Measurements from ENCODE around the gene HSD11B1.
A peak's percentile ranks its signal among the peaks of the same experiment; 100 is the strongest.
"Not testable (repeated sequence)": the region's sequence is repeated elsewhere in the genome, so short reads cannot be mapped to it uniquely, and the experiment has no call there.

Gene HSD11B1

DNA sequence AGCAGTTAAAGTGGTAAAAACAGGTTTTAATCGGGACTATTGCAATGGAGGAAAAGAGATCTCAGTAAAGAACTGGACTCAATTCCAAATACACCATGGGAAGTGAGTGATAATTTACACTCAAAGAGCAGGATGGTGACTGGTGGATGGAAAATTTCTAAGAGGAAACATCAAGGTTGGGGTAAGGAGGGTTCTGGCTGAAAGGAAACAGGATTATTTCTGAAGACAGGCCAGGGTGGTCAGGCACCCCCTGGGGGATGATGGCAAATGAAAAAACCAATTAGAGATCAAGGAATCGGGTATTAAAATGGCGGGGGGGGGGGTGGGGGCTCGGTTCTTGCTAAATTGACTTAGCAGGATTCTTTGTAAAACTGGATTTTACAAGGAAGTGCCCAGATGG is 12.3 kb upstream of the HSD11B1 start:
- DNase-seq = no peak

DNA sequence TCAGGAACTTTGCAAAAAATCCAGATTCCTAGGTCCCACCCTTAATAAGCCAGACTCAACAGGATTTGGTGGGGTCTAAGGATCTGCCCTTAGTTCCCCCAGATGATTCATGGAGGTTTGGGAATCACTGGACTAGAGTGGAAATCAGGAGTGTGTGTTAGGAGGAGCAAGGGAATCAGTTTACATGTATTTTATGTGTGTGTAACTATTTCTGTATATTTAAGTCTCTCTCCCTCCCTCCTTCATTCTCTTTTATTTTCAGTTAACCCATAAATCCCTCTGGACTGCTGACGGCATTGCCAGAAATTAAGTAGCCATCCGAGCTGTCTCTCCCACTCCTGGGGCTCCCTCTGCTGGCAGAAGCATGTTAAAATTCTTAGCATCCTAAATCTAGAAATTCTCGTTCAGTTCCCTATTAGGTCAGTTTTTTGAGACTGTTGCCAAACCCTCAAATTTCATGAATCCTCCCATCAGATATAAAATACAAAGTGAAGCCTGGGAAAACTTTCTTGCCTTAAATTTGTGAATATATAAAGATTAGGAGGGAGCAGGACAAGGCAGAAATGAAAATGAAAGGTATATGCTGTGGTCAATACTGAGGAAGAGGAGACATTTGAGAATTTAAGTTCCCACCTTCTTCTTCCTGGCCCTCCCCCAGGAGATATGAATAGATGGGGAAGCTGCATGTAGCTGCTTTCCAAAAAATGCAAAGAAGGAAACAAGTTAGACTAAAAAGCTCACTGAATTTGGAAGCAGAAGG is 11.7 kb upstream of the HSD11B1 start:
- peak; percentile 70 to 79 for DNase-seq

DNA sequence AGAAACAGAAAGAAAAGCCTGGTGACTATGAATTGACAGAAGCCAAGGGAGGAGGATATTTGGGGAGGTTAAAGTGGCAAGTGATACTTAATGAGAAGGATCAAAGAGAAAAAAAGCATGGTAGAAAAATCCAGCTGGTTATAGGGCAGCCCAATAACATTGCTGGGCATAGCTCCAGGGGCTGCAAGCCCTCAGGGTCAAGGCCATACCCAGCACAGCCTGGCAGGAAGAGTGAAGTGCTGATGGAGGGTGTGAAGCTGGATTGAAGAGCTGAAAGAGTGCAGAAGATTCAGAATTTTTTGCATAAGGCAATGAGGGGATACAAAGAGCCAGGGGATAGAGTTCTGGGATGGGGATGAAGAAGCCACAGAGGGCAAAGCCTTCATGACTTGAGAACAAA is 8.0 kb upstream of the HSD11B1 start:
- DNase-seq = no peak

DNA sequence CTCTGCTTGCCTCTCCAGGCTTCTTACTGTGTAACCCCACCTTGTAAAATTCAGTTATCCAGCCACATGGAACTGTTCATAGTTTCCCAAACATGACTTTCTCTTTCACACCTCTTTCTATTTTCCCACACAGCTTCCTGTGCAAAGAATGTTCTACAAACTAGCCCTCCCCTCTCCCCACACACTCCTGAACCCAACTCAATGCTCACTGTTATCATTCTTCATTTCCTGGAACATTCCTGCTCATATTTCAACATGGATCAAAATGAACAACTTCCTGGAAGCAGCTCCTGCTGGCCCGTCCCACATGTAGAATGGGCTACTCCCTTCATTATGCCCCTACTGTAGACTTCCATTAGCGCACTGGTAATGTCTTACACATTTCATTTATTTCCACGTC is 7.5 kb upstream of the HSD11B1 start:
- no peak for DNase-seq

DNA sequence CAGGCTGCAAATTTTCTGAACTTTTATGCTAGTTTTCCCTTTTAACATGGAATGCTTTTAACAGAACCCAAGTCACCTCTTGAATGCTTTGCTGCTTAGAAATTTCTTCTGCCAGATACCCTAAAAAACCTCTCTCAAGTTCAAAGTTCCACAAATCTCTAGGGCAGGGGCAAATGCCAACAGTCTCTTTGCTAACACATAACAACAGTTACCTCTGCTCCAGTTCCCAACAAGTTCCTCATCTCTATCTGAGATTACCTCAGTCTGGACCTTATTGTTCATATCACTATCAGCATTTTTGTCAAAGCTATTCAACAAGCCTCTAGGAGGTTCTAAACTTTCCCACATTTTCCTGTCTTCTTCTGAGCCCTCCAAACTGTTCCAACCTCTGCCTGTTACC is 4.0 kb upstream of the HSD11B1 start:
- DNase-seq = not testable (repeated sequence)

DNA sequence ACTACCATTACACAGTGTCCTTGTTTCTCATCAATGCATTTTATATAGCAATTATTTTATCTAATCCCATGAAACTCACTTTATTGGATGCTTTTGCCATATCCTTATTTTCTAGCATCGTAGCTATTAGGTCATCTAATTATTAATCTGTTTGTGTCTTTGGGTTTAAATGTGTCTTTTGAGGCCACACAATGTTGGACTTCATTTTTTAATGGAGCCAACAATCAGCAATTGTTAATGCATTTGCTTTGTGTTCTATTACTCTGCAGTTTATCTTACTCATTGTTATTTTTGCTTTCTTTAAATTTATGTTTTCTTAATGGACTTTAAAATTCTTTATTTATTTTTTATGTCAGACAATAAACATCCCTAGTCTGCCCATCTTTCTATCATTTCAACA is 1.8 kb upstream of the HSD11B1 start:
- no peak for DNase-seq

DNA sequence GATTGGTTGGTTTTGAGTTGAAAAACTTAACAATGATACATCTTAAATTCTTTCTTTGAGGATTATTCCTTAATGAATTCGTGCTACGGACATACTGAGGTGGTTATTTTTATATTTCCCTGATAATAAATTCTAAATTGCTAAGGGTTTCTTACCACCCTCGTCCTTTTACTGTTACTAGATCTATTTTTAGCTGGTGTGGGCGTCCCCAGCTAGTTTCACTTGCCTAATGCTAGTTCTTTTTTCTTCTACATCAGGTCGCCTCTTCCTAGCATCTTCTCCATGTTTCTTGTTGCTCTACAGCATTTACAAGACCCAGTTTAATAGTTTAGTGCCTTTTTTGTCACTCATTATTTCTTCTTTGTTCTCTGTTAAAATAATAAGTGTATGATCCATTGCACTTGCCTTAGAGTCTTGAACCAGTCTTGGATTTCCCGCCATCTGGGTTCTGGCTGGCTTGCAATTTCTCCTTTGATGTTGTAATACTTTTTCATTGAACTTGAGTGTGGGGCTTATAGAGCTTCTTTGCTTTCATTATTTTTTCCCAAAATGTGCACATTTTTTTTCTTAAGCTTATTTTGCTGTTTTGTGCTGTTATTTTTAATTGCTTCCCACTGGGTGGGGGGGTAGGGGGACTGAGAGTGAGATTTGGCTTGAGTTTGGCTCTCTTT is 677 bp upstream of the HSD11B1 start:
- no peak for DNase-seq

DNA sequence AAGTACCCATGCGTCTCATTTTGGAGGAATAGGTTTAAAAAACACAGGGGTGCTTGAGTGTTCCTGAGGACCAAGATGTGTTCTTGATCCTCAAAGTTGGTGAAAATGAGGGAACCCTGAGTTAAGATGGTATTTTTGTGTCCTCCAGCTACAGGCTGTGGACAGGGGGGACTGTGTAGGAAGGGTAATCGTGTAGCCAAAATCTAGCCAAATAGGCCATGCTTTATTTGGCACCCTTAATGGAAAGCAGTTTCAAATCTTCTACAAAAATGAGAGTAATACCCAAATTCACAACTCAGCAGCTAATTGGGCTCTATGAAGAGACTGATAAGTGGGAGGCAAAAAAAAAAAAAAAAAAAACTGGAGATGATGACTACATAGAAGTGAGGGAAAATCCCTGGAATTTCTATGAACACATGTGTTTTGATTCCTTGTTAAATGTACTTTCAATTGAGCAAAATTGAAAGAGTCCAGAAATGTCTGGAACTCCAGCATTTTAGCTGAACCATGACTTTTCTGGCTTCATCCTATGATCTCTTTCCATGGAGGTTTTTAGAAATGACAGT is 470 bp downstream of the HSD11B1 start:
- no peak for DNase-seq

DNA sequence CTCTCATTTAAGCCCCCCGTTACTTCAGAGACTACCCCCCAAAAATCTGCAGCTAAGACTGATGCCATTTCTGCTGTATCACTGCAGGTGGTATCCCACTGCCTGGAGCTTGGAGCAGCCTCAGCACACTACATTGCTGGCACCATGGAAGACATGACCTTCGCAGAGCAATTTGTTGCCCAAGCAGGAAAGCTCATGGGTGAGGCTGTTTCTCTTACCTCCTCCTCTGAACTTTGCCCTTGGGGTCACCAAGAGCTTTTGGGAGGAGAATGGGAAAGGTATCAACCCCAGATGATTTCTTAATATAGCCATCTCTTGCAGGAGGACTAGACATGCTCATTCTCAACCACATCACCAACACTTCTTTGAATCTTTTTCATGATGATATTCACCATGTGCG is 2.0 kb downstream of the HSD11B1 start:
- DNase-seq = no peak

DNA sequence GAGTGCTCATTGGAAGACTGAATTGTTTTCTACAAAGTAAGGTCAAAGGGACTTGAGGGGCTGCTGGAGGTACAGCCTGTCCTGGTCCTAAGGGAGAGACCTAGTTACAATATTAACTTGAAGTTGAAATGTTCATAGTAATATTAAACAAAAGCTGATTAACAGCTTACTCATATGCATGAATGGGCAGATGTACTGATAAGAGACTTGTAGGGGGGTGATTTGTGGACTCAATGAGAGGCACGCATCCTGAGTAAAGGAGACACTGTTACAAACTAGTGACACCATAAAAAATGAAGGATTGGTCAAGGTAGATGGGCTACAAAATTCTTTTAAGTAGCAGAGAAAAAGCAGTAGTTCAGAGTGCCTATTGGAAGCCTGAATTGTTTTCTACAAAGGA is 2.7 kb downstream of the HSD11B1 start:
- DNase-seq = no peak

DNA sequence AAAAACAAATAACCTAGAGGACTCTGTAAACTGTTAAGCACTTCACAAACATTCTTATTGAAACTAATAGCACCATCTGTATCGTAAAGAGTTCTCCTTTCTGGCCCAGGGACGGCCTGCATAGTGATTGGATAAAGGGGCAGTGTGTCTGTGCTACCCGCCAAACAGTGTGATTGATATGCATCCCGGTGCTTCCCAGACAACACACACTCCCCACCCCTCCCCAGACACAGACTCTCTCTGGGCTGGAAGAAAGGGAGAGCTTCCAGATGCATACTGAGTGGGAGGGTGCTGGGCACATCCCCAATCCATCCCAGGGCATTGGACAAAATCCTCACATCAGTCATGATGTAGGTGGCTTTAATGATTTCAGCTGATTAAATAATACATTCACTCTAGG is 3.7 kb downstream of the HSD11B1 start:
- no peak for DNase-seq

DNA sequence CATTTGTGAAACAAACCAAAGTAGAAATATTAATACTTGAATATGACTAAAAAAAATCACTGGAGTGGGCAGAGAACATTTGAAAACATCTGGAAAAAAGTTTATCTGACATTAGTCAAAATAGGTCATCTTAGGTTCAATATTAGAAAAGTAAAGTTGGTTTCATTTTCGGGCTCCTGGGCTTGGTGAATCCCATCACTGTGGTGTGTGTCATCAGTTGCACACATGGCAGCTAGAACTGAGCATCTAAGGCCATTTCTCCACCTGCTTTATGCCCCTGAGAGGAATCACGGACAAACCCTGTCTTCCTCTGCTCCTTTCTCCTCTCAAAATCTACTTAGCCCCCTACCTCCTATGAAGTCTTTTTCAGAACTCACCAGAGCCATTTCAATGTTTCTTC is 5.4 kb downstream of the HSD11B1 start:
- no peak for DNase-seq

DNA sequence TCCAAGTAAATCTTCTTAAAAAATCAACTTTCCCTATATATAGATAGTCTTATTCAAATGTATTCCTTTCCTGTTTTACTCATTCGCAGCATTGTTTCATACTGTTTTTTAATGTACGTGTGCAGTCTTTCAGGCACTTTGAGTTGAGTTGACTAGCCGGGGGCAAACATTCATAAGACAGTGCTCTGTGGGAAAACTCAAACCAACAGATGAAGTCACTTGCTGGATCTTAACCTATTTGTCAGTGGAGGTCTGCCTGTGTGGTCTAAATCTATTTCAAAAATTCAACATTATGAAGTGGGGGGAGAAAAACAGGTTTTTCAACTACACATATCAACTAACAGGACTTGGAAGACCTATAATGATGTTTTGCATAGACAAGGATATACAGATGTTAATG is 6.2 kb downstream of the HSD11B1 start:
- DNase-seq = no peak

DNA sequence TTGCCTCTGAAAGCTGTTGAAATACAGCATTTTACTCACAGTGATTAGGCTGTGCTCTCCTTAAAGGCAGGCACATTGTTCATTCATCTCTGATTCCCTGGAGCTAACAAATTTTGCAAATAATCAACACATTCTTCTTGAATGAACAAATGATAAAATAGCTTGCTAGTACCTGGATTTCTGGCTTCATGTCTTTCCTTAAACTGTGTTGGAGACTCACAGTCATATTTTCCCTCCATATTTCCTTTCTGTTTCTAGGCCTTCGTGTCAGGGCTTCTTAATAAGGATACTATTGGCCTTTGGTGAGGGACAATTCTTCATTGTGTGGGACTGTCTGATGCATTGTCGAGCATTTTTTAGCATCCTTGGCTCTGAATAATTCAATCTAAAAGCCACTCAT is 9.7 kb downstream of the HSD11B1 start:
- DNase-seq = no peak

DNA sequence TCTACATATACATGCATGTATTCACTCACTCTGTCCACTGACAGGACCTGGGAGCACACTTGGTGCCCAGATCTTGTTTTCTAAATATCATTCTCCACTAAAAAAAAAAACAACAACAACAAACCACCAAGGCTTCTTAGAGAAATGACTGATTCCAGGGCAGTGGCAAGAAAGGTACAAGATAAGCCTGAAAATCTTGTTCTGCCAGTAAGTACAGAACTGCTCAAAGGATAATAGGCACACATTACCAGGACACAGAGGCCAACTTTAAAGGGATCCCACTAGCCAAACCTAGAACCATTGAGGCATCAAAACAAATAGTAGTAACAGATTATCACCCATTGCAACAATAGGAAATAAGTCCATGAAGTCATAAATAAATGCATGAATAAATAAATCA is 10.7 kb downstream of the HSD11B1 start:
- no peak for DNase-seq

DNA sequence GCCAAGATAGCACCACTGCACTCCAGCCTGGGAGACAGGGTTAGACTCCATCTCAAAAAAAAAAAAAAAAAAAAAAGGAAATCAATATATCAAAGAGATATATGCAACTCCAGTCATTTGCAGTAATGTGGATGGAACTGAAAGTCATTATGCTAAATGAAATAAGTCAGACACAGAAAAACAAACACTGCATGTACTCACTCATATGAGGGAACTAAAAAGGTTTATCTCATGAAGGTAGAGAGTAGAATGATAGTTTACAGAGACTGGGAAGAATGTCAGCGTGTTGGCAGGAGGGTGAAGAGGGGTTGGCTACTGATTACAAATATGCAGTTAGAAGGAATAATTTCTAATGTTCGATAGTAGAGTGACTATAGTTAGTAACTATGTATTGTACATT is 13.2 kb downstream of the HSD11B1 start:
- no peak for DNase-seq

DNA sequence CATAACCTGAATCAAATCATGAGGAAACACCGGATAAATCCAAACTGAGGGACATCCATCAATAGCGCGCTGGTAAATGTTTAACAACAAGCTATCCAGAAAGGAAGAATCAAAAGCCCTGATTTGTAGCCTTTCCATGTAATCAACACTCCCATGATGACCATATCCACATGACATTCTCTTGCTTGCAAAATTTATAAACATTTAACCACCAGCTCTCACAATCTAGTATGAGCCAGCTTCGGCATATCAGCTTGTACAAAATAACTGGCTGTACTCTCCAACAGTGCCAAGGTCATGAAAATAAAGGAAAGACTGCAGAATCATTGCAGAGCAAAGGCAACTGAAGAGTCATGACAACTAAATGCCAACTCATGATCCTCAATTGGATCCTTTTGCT is 15.7 kb downstream of the HSD11B1 start:
- no peak for DNase-seq

DNA sequence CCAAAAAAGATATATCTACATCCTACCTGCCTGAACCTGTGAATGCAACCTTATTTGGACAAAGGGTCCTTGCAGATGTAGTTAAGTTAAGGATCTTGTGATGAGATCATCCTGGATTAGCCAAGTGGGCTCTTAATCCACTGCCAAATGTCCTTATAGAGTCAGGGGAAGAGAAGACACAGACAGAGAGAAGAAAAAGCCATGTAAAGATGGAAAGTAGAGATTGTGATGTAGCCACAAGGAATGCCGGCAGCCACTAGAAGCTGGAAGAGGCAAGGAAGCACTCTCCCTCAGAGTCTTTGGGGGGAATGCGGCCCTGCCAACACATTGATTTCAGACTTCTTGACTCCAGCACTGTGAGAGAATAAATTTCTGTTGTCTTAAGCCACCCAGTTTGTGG is 16.2 kb downstream of the HSD11B1 start:
- no peak for DNase-seq

DNA sequence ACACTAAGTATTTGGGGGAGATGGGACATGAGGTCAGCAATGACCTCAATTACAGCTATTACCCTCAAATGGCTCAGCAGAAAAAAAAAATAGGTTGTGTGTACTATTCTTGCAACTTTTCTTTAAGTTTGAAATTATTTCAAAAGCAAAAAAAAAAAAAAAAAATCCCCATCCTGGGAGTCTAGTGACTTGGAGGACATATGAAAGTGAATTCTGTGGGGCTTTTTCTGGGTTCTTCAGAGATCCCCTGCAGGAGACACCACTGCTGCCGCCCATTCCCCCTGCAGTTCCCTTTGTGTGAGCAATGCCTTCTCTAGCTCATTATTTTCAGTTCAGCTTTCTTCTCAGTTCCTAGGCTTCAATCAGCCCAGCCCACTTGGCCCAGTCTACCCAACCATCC is 16.7 kb downstream of the HSD11B1 start:
- DNase-seq = no peak

DNA sequence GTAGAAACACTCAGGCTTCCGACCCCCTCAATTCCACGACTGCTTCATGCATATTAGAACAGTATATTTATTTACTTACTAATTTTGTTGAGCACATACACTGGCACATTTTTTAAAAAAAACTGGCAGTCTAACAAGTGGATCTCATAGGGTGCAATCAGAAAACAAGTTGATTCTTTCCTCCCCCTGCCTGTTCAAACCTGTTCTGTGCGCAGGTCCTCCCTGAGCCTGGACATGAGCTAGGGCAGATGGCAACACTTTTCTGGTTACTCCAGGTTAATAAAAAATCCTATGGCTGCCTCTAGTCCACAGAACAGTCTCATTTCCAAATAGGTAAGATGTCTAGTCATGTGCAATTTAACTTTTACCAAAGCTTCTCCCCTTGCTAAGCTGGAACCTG is 18.6 kb downstream of the HSD11B1 start:
- DNase-seq = no peak

DNA sequence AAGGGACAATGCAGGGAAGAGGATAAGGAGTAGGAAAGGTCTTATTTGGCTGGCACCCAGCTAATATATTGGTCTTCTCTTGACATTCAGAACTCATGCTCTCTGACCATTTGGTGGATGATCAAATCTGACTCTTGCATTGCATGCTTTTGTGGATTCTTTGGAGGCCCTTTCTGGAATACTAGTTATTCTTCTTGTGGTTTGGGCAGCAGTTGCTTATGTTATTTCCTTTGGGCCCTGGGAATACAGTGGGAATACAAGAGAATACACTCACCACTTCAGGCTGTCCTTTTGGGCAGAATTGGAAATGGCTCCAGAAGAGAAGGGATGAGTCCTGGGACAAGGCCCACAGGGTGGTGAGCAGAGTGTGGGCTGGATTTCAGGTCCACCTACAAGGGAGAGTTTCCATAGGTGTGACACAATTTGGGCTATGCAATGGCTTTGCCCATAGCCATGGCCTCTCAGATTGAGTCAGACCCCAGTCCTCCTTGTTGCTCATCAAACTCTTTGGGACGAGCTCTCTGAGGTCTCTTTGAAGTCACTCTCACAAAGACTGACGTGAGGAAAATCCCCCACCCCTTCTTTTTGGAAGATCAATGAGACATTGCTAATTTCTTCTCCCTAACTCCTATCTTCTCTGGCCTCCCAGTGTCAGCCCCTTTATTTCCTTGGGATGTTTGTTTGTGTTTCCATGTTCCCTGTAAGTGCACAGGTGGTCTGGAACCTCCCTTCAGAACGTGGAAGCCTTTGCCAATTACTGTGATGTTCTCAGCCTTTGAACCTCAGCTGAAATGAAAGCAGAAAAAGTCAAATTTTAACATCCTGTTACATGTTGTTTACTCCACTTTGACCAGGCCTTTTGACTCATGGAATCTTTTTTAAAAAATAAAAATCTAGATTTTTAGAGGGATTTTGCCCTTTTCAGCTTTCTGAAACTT is 19.4 kb downstream of the HSD11B1 start:
- peak; percentile 13 to 24 for DNase-seq

DNA sequence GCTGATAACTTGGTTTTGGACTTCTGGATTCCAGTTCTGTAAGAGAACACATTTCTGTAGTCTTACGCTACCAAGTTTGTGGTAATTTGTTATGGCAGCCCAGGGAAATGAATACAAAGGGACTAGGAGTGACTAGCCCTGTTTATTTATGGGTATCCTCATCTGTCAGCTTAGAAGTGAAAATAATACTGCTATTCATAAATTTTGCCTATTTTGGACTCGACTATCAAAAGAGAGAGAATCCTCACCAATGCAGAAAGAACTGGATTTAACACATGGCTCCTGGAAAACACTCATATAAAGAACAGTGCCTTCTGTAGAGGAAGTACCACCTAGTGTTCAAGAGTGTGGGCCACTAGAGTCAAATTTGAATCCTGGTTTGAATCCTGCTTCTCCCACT is 22.6 kb downstream of the HSD11B1 start:
- no peak for DNase-seq

DNA sequence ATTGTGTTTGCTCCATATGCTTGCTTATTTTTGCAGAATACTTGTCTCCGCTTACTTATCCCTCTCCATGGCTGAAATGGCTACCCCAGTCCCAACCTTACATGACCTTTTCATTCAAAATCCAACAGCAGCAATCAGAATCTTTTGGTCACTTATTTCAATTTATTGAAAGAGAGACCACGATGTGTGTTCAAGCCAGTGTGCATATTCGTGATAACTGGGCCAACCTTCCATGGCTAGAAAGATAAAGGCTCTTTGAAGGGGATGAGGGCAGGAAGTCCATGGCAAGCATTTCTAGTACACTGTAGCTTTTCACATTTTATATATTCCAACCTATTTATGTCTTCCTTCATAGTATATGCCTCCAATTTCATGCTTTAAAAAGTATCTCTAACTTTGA is 23.1 kb downstream of the HSD11B1 start:
- no peak for DNase-seq

All from activated CD4-positive, alpha-beta T cell treated with anti-CD3 and anti-CD28 coated beads for 4 hours (primary cell).